Upper lobe of left lung (tissue), 6 donors: ENCODE data around the gene COX4I1. TPM values are rescaled to one million over a fixed set of nuclear protein-coding genes. Genes with fewer than 3 reads are reported as not detected.

Experiments used
- ATAC-seq, 2 donors: fragments of 200-7000 bp; cut with Tn5 transposase; one replicate each; pipeline ENCODE4 v1.9.1; 2022; ENCODE audit warnings: mild to moderate bottlenecking in 2 of 2, moderate library complexity in 2 of 2; ENCODE audit not compliant: low FRiP score in 2 of 2
- DNase-seq, 2 donors: peaks; one replicate each; pipeline ENCODE4 v3.0.0-alpha.2; 2019 to 2020
- H3K27ac ChIP-seq, 4 donors: fragments of 200-600 bp; sonication (generic); one replicate each; pipeline ENCODE4 v1.5.1; 2016 to 2019
- H3K27me3 ChIP-seq, 4 donors: fragments of 200-600 bp; sonication (generic); one replicate each; pipeline ENCODE4 v1.5.1; 2017 to 2019
- H3K36me3 ChIP-seq, 4 donors: fragments of 200-600 bp; sonication (generic); one replicate each; pipeline ENCODE4 v1.5.1; 2016 to 2019
- H3K4me1 ChIP-seq, 4 donors: fragments of 200-600 bp; sonication (generic); one replicate each; pipeline ENCODE4 v1.5.1; 2018 to 2019
- H3K4me3 ChIP-seq, 4 donors: fragments of 200-600 bp; sonication (generic); one replicate each; pipeline ENCODE4 v1.5.1; 2017 to 2019; ENCODE audit warnings: mild to moderate bottlenecking in 2 of 4, moderate library complexity in 1 of 4
- H3K9me3 ChIP-seq, 4 donors: fragments of 200-600 bp; sonication (generic); one replicate each; pipeline ENCODE4 v1.5.1; 2018 to 2019
- CTCF ChIP-seq, 6 experiments: fragments of 450-650 bp in 4 of 6; fragments of 200-600 bp in 2 of 6; sonication (generic) in 2 of 6; IDR thresholded peaks; one replicate each; pipeline ENCODE4 v1.5.1; 2016 to 2019; ENCODE audit warnings: antibody characterized with exemption in 6 of 6
- EP300 ChIP-seq, 4 donors: sonication (generic); formaldehyde crosslinking; IDR thresholded peaks; one replicate each; pipeline ENCODE4 v1.5.1; 2017; ENCODE audit warnings: antibody characterized with exemption in 4 of 4, control low read depth in 2 of 4
- POLR2A ChIP-seq, 4 donors: fragments of 450-650 bp; IDR thresholded peaks; one replicate each; pipeline ENCODE4 v1.5.1; 2016 to 2017; ENCODE audit warnings: antibody characterized with exemption in 4 of 4, mild to moderate bottlenecking in 2 of 4
- POLR2AphosphoS5 ChIP-seq, 2 donors: sonication (generic); formaldehyde crosslinking; IDR thresholded peaks; one replicate each; pipeline ENCODE4 v1.5.1; 2017; ENCODE audit warnings: antibody characterized with exemption in 2 of 2
- WGBS, 2 donors: methylation state at CpG; one replicate each; pipeline ENCODE4 v1.1.5; 2017 to 2018; 5-methylcytosine and 5-hydroxymethylcytosine counted together
- total RNA-seq, 6 donors: library from RNA; depleted of rRNA in 4 of 6; stranded (reverse); fragments of >200 nt in 4 of 6; gene quantifications; one replicate each; pipeline versions ENCODE4 v1.1.0 to v1.2.1, GENCODE V29; 2016 to 2021
- donor health status: DM: no; HTN: no; CAD: no; lungs with moderate emphysema.
- donor health status: DM: no; HTN: yes; CAD: no; lungs with severe emphysema.

The COX4I1 gene
- total RNA-seq, 6 donors from 2014 or later = 160 to 490 (median 439) TPM

GRCh38 chr16:85781156-85781555 is 18.3 kb upstream of the COX4I1 start:
- Histone ChIP-seq H3K27me3 (no peaks in the 10 kb centered on the region), H3K36me3 (peaks cover 21 to 69% (median 37%) of the 10 kb centered on the region in 4 donors), H3K27ac (no peak overlapping the region), H3K4me1 (peaks cover 0 to 9% (median 2%) of the 10 kb centered on the region in 4 donors), H3K4me3 (no peak overlapping the region), H3K9me3 (no peaks in the 10 kb centered on the region)
- no peak for TF ChIP-seq POLR2AphosphoS5 (IDR thresholded peaks at IDR 0.05)
- no peak for TF ChIP-seq CTCF (IDR thresholded peaks at IDR 0.05)
- no peak for TF ChIP-seq POLR2A (IDR thresholded peaks at IDR 0.05)
- ATAC-seq (no peak), DNase-seq (no peak)
- WGBS, 2 donors = 90 to 91% methylated on average over 10 of the region's 10 CpGs

GRCh38 chr16:85781695-85782370 is 17.7 kb upstream of the COX4I1 start:
- ATAC-seq = peak; percentile 16 to 58
- H3K4me1 ChIP-seq = peaks cover 0 to 9% (median 2%) of the 10 kb centered on the region in 4 donors
- WGBS, 2 donors = 66 to 82% methylated on average over 16 of the region's 16 CpGs
- peaks cover 21 to 69% (median 43%) of the 10 kb centered on the region in 4 donors for H3K36me3 ChIP-seq
- H3K9me3 ChIP-seq = no peaks in the 10 kb centered on the region
- TF ChIP-seq POLR2AphosphoS5 (IDR thresholded peaks at IDR 0.05) (no peak), CTCF (IDR thresholded peaks at IDR 0.05) (no peak), POLR2A (IDR thresholded peaks at IDR 0.05) (no peak), EP300 (IDR thresholded peaks at IDR 0.05) (no peak)
- DNase-seq = peak; percentile 40 to 77
- peak overlapping the region in 1 of 4 donors; percentile 35 for H3K27ac ChIP-seq
- no peaks in the 10 kb centered on the region for H3K27me3 ChIP-seq
- H3K4me3 ChIP-seq = no peak overlapping the region

GRCh38 chr16:85782451-85782850 is 17.0 kb upstream of the COX4I1 start:
- H3K27ac ChIP-seq = peak overlapping the region in 1 of 4 donors; percentile 35
- peak in 1 of 2 donors; percentile 19 for ATAC-seq
- TF ChIP-seq EP300 (IDR thresholded peaks at IDR 0.05) = no peak
- TF ChIP-seq CTCF (IDR thresholded peaks at IDR 0.05) = no peak
- no peak for TF ChIP-seq POLR2AphosphoS5 (IDR thresholded peaks at IDR 0.05)
- no peak for TF ChIP-seq POLR2A (IDR thresholded peaks at IDR 0.05)
- H3K27me3 ChIP-seq = no peaks in the 10 kb centered on the region
- no peak for DNase-seq
- H3K4me1 ChIP-seq = peaks cover 0 to 9% (median 2%) of the 10 kb centered on the region in 4 donors
- no peak overlapping the region for H3K4me3 ChIP-seq
- peaks cover 27 to 69% (median 49%) of the 10 kb centered on the region in 4 donors for H3K36me3 ChIP-seq
- no peaks in the 10 kb centered on the region for H3K9me3 ChIP-seq
- 75 to 76% methylated on average over 6 of the region's 6 CpGs for WGBS, 2 donors

- TF ChIP-seq POLR2A (IDR thresholded peaks at IDR 0.05) (no peak), POLR2AphosphoS5 (IDR thresholded peaks at IDR 0.05) (no peak), EP300 (IDR thresholded peaks at IDR 0.05) (no peak), CTCF (IDR thresholded peaks at IDR 0.05) (no peak)
- DNase-seq (no peak), ATAC-seq (no peak)
- H3K27me3 ChIP-seq = no peaks in the 10 kb centered on the region
- H3K4me1 ChIP-seq = peaks cover 0 to 9% (median 2%) of the 10 kb centered on the region in 4 donors
- peaks cover 29 to 69% (median 50%) of the 10 kb centered on the region in 4 donors for H3K36me3 ChIP-seq
- H3K4me3 ChIP-seq = no peak overlapping the region
- WGBS, 2 donors = 85 to 86% methylated on average over 8 of the region's 8 CpGs
- no peak overlapping the region for H3K27ac ChIP-seq
- no peaks in the 10 kb centered on the region for H3K9me3 ChIP-seq
Observed at GRCh38 chr16:85783441-85783840, 16.1 kb upstream of the COX4I1 start.

GRCh38 chr16:85784813-85785212 is 14.7 kb upstream of the COX4I1 start:
- ATAC-seq = no peak
- peaks cover 25 to 60% (median 40%) of the 10 kb centered on the region in 4 donors for H3K36me3 ChIP-seq
- WGBS, 2 donors = 93 to 94% methylated on average over 2 of the region's 2 CpGs

More at GRCh38 chr16:85784813-85785212, 14.7 kb upstream of the COX4I1 start:
- Histone ChIP-seq H3K27me3 (no peaks in the 10 kb centered on the region), H3K27ac (no peak overlapping the region), H3K9me3 (no peaks in the 10 kb centered on the region), H3K4me1 (peaks cover 0 to 9% (median 2%) of the 10 kb centered on the region in 4 donors), H3K4me3 (no peak overlapping the region)
- DNase-seq = no peak
- TF ChIP-seq POLR2AphosphoS5 (IDR thresholded peaks at IDR 0.05) = no peak
- TF ChIP-seq POLR2A (IDR thresholded peaks at IDR 0.05) = no peak
- TF ChIP-seq CTCF (IDR thresholded peaks at IDR 0.05) = no peak
- TF ChIP-seq EP300 (IDR thresholded peaks at IDR 0.05) = no peak
